Testis (tissue), 2 donors: Measurements from ENCODE around the gene TNFSF8.

Source experiments
- POLR2A ChIP-seq: fragments of 450-650 bp; IDR thresholded peaks from one replicate; pipeline ENCODE4 v1.6.1; 2017; ENCODE audit warnings: antibody characterized with exemption, mild to moderate bottlenecking, moderate library complexity
- TF ChIP-seq, protein P1 (sequence below), 3 experiments: fragments of 450-650 bp in 2 of 3; fragments of 200-600 bp in 1 of 3; sonication (generic) in 1 of 3; IDR thresholded peaks; one replicate each; pipeline ENCODE4 v1.5.1; 2016 to 2019; ENCODE audit warnings: antibody characterized with exemption in 3 of 3, mild to moderate bottlenecking in 2 of 3, moderate library complexity in 1 of 3

DNA sequence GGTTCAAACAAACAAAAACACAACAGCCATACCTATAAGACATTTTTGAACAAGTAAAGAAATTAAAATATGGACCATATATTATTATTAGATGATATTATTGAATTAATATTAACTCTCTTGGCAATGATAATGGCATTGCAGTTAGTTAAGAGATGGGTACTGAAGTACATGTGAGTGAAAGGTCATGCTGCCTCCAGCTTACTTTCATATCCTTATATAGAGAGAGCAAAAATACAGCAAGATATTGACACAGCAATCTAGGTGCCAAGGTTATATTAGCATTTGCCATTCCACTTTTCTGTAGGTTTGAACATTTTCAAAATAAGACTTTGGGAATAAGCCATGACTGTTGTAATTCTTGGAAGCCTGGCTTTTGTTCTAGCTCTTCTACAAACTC, 6.1 kb downstream of the TNFSF8 start:
- TF ChIP-seq, protein P1, sequence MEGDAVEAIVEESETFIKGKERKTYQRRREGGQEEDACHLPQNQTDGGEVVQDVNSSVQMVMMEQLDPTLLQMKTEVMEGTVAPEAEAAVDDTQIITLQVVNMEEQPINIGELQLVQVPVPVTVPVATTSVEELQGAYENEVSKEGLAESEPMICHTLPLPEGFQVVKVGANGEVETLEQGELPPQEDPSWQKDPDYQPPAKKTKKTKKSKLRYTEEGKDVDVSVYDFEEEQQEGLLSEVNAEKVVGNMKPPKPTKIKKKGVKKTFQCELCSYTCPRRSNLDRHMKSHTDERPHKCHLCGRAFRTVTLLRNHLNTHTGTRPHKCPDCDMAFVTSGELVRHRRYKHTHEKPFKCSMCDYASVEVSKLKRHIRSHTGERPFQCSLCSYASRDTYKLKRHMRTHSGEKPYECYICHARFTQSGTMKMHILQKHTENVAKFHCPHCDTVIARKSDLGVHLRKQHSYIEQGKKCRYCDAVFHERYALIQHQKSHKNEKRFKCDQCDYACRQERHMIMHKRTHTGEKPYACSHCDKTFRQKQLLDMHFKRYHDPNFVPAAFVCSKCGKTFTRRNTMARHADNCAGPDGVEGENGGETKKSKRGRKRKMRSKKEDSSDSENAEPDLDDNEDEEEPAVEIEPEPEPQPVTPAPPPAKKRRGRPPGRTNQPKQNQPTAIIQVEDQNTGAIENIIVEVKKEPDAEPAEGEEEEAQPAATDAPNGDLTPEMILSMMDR (IDR thresholded peaks at IDR 0.05), result no peak
- no peak for TF ChIP-seq POLR2A
